GM12878 (cell line): ENCODE measurements around the gene ABR. TPM values are rescaled to one million over a fixed set of nuclear protein-coding genes. Genes with fewer than 3 reads are reported as not detected.

Experiments used
- BHLHE40 ChIP-seq, 2 experiments: fragments of 450-650 bp in 1 of 2; IDR thresholded peaks; 2 replicates each; pipeline ENCODE4 v1.6.1; 2011 to 2017; ENCODE audit warnings: low read depth in 2 of 2, borderline replicate concordance in 1 of 2, improper control_type of control experiment in 1 of 2, low read length in 1 of 2, mild to moderate bottlenecking in 1 of 2
- CREB1 ChIP-seq: IDR thresholded peaks from 2 replicates; pipeline ENCODE4 v1.6.1; 2012; ENCODE audit warnings: low read depth, mild to moderate bottlenecking, inconsistent platforms
- CUX1 ChIP-seq: IDR thresholded peaks from 2 replicates; pipeline ENCODE4 v1.6.1; 2012; ENCODE audit warnings: improper control_type of control experiment, low read depth, low read length; ENCODE audit not compliant: insufficient replicate concordance
- EP300 ChIP-seq, 2 experiments: fragments of 150-350 bp in 1 of 2; IDR thresholded peaks; 2 replicates each; pipeline ENCODE4 v1.6.1; 2011 to 2012; ENCODE audit warnings: low read depth in 2 of 2, low read length in 2 of 2, borderline replicate concordance in 1 of 2, improper control_type of control experiment in 1 of 2, inconsistent platforms in 1 of 2; ENCODE audit not compliant: control insufficient read depth in 1 of 2
- ETV6 ChIP-seq, 2 experiments: fragments of 450-650 bp in 1 of 2; IDR thresholded peaks in 1 of 2; conservative IDR thresholded peaks in 1 of 2; 2 replicates each; pipeline ENCODE4 v1.6.1; 2014; ENCODE audit warnings: antibody characterized with exemption in 1 of 2, borderline replicate concordance in 1 of 2, low read depth in 1 of 2, mild to moderate bottlenecking in 1 of 2, moderate library complexity in 1 of 2
- EZH2 ChIP-seq: IDR thresholded peaks from 2 replicates; pipeline ENCODE4 v1.6.1; 2012; ENCODE audit warnings: low read depth, mild to moderate bottlenecking, control low read depth, inconsistent platforms, low read length, borderline replicate concordance; ENCODE audit not compliant: control insufficient read depth
- JUNB ChIP-seq: IDR thresholded peaks from 2 replicates; pipeline ENCODE4 v1.6.1; 2016; ENCODE audit warnings: antibody characterized with exemption, mild to moderate bottlenecking
- PAX5 ChIP-seq: IDR thresholded peaks from 2 replicates; pipeline ENCODE4 v1.6.1; 2011; ENCODE audit warnings: low read depth, low read length, borderline replicate concordance
- PKNOX1 ChIP-seq: fragments of 450-650 bp; IDR thresholded peaks from 2 replicates; pipeline ENCODE4 v1.6.1; 2016; ENCODE audit warnings: mild to moderate bottlenecking
- RAD21 ChIP-seq: IDR thresholded peaks from 2 replicates; pipeline ENCODE4 v1.6.1; 2011; ENCODE audit warnings: mild to moderate bottlenecking, low read depth, low read length, moderate library complexity; ENCODE audit not compliant: insufficient read depth
- RELA ChIP-seq: fragments of 450-650 bp; IDR thresholded peaks from 2 replicates; pipeline ENCODE4 v1.8.0; 2014; ENCODE audit warnings: borderline replicate concordance; ENCODE audit not compliant: partially characterized antibody
- SP1 ChIP-seq: IDR thresholded peaks from one replicate; pipeline ENCODE4 v1.6.1; 2011; ENCODE audit warnings: low read depth, low read length
- SPI1 ChIP-seq: IDR thresholded peaks from 2 replicates; pipeline ENCODE4 v1.6.1; 2011; ENCODE audit warnings: low read depth, mild to moderate bottlenecking, low read length, moderate library complexity, borderline replicate concordance; ENCODE audit not compliant: insufficient read depth
- SREBF2 ChIP-seq: IDR thresholded peaks from 2 replicates; pipeline ENCODE4 v1.6.1; 2012; ENCODE audit warnings: mild to moderate bottlenecking, low read length
- SRF ChIP-seq, 2 experiments: IDR thresholded peaks; 2 replicates each; pipeline ENCODE4 v1.6.1; 2011; ENCODE audit warnings: low read depth in 2 of 2, low read length in 2 of 2, mild to moderate bottlenecking in 1 of 2, moderate library complexity in 1 of 2
- STAT3 ChIP-seq: IDR thresholded peaks from 2 replicates; pipeline ENCODE4 v1.6.1; 2011; ENCODE audit warnings: low read depth, low read length, improper control_type of control experiment
- USF1 ChIP-seq: IDR thresholded peaks from 2 replicates; pipeline ENCODE4 v1.6.1; 2011; ENCODE audit warnings: borderline replicate concordance, low read depth, mild to moderate bottlenecking, moderate library complexity, mixed read lengths, low read length; ENCODE audit not compliant: insufficient read depth; ENCODE audit errors: extremely low read length
- ZNF274 ChIP-seq: IDR thresholded peaks from one replicate; pipeline ENCODE4 v1.8.0; 2011; ENCODE audit not compliant: insufficient read length, insufficient read depth
- polyA plus RNA-seq, 11 experiments: library from polyadenylated mRNA; depleted of rRNA in 4 of 11; unstranded in 6 of 11; stranded (reverse) in 5 of 11; fragments of >200 nt; fragmentation: Nextera tagmentation in 4 of 11; fragmentation: Illumina TruSeq in 1 of 11; extraction: Ambion mirVana in 4 of 11; extraction: Trizol in 1 of 11; gene quantifications; 1 replicate in 1 of 11; 2 replicates in 10 of 11; pipeline versions ENCODE4 v1.2.1 to v1.2.3, GENCODE V29; 2011 to 2016; ENCODE audit warnings: inconsistent platforms in 2 of 11, missing spikeins in 2 of 11, low read depth in 1 of 11
- total RNA-seq, 4 experiments: library from RNA; depleted of rRNA in 3 of 4; stranded (reverse); fragments of >200 nt in 3 of 4; fragmentation: Illumina TruSeq in 1 of 4; extraction: Trizol in 1 of 4; gene quantifications; 2 replicates each; pipeline versions ENCODE4 v1.2.1 to v1.2.3, GENCODE V29; 2013 to 2021

Gene ABR
- total and polyA plus RNA-seq, 10 of the 15 experiments (the other 5 are each of a cell fraction or from before 2014, with no cell fraction given), result 1.4 to 112 (median 30.0) TPM

- 0 out of 2 replicates have a peak, but pooled peaks have one; percentile 11 for TF ChIP-seq RAD21
- no peak for TF ChIP-seq JUNB
- peak; percentile 64 to 81; a peak in 3 of 4 replicates for TF ChIP-seq EP300 (IDR thresholded peaks at IDR 0.05; ENCODE audit: borderline replicate concordance in 1 of 2, control insufficient read depth in 1 of 2, low read depth in 2 of 2, low read length in 2 of 2)
- peak; percentile 36; the same call in 1 of the 2 replicates for TF ChIP-seq PKNOX1
- TF ChIP-seq ETV6 (conservative IDR thresholded peaks at IDR 0.05 in 1 of 2, IDR thresholded peaks at IDR 0.05 in 1 of 2; ENCODE audit: borderline replicate concordance in 1 of 2, low read depth in 1 of 2), result peak in 1 of 2 experiments; percentile 91; a peak in 2 of 4 replicates
- no peak for TF ChIP-seq SRF (IDR thresholded peaks at IDR 0.05; ENCODE audit: low read depth in 2 of 2, low read length in 2 of 2)
- TF ChIP-seq STAT3, result no peak
- TF ChIP-seq CUX1, result no peak
- TF ChIP-seq BHLHE40 (IDR thresholded peaks at IDR 0.05; ENCODE audit: borderline replicate concordance in 1 of 2, low read depth in 2 of 2, low read length in 1 of 2), result peak; percentile 93 to 94
- TF ChIP-seq EZH2, result no peak
- peak; percentile 43 for TF ChIP-seq USF1
- no peak for TF ChIP-seq SREBF2
- TF ChIP-seq SPI1, result peak; percentile 82
- TF ChIP-seq ZNF274, result no peak
- peak; percentile 50; the same call in 1 of the 2 replicates for TF ChIP-seq CREB1
- no peak for TF ChIP-seq RELA
- TF ChIP-seq PAX5, result peak; percentile 76
- TF ChIP-seq SP1, result peak; percentile 72
These were observed 18.2 kb upstream of the ABR start (continued) for GRCh38 chr17:1197781-1198490.
